ENCODE measurements around the gene KRT74.

KRT74 gene

DNA sequence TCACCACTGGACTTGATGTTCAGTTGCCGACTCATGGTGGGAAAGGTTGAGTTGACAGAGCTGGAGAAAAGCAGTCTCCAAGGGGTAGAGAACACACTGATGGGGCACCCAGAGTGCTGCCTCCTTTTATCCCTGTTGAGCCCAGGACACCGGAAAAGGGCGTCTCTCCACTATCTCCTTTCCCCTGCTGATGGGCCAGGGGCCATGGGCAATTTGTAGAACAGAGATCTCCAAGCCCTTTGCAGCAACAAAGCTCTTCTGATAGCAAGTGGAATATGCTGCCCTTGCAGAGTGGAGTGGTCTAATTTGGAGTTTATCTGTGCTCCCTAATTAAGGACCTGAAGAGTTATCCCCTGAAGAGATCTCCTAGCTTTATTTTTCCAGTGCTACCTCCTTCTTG, at the start of gene KRT74:
Gene KRT74, minus strand, starts transcription at position 101 of the 400 bp plus-strand sequence. Its CDS starts 66 bp downstream, at position 35.
- no peak for DNase-seq

DNA sequence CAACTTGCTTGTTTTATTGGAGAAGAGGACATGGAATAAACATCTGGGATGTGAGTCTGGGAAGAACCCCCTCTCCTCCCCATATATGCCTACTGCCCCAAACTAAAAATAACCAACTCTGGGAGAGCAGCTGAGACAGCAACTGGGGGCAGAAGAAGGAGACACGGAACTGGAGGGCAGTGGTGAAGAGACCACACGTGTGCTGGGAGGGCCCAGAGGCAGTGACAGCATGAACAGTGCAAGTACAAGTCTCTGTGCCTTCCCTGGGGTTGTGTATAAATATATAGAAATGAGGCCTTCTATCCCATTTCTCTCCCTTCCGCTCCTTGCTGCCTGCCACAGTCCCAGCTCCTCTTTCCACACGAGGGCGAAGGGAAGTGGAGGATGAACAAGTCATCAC, 48.7 kb upstream of the KRT74 start:
- peak; percentile 27 for DNase-seq

DNA sequence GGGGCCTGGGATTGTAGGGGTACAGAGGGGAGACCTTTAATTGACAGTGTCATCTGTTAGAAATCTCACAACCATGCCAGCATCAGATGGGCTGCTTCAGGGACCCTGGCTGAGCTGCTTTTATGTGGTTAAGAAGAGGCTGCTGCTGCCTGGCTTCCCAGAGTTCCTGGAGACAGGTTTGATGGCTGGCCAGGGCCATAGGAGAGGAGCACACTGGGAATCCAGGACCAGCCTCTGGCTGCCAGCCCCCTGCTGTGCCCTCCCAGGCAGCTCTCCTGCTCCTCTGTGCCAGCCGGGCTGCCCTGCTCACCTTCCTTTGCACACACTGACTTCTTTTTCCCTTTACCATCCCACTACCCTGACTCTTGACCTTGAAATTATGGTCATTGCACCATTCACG, 45.2 kb upstream of the KRT74 start:
- no peak for DNase-seq

DNA sequence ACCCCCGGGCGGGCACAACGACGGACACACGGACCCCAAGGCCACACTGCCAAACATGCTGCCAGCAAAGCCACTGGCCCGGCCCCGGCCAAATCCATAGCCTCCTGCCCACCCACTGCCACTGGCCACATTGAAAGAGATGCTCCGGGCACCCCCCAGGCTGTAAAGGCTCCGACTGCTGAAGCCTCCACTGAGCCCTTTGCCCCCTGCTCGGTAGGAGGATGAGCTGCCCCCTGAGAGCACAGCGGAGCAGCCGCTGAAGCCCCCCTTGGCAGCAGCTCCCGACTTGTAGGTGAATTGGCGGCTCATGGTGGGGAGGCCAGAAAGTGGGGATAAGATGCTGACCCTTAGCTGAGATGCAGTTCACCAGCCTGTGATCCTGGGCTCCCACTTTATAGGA, 44.6 kb upstream of the KRT74 start, which contains the start of gene KRT73:
Gene KRT73, minus strand, starts transcription at position 344 of the 400 bp plus-strand sequence. Its CDS starts 35 bp downstream, at position 309.
- no peak for DNase-seq

DNA sequence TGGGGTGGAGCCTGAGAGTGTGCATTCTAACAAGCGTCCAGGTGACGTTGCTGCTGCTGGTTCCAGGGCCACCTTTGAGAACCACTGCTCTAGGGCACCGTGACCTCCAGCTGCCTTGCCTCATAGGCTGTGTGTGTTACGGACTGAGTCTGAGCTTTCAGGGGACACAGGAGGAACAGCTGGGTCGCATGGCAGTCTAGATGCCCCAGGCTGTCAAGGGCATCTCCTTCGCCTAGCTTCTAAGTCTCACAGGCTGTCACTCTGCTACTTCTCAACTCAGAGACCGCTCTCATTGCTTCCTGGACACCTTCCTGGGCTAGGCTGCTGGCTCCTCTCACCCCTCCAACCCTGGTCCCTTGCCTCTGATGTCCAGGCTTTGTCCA, 43.8 kb upstream of the KRT74 start:
- no peak for DNase-seq

DNA sequence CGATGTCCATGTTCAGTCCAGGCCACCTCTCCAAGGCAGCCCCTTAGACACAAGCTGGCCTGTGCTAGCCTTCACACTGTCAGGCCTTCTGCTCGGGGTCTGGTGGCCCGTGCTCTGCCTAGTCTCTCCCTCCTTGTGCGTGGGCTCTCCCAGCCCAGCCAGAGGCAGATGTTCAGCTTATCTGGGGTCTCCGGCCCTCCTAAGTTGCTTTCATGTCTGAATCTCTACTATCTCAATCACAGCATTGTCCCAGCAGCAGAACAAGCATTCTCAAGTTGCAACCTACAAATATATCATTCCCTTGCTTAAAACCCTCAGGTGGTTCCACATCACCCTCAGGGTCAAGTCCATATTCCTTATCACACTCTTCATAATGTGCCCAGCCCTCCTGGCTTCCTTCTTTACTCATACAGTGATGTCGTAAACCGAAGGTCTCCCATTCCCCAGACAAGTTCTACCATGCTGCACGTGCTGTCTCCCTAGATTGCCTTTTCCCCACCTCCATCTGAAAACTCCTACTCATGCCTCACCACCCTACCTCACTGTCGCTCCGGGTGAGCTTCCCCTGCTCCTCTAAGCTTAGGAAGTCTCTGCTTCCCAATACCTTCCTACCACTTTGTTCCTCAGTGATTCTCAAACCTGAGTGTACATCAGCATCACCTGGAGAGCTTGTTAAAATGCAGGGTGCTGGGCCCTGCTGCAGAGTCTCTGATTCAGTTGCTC, 43.2 kb upstream of the KRT74 start:
- no peak for DNase-seq

DNA sequence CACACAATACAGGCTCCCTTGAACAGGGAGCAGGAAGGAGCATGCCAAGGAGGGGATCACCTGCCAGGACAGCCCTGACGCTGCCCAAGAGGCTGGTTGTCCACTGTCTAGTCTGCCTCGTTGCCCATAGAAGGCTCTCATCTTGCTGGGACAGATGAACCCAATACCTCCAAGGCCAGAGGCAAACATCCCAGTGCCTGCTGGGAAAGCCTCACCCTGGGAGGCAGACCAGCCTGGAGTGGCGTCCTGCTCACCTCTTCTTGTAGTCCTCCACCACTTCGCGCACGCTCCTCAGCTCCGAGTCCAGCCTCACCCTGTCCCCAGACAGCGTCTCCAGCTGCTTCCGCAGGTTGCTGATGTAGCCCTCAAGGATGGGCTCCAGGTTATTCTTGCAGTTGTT, 42.3 kb upstream of the KRT74 start:
- DNase-seq: no peak

DNA sequence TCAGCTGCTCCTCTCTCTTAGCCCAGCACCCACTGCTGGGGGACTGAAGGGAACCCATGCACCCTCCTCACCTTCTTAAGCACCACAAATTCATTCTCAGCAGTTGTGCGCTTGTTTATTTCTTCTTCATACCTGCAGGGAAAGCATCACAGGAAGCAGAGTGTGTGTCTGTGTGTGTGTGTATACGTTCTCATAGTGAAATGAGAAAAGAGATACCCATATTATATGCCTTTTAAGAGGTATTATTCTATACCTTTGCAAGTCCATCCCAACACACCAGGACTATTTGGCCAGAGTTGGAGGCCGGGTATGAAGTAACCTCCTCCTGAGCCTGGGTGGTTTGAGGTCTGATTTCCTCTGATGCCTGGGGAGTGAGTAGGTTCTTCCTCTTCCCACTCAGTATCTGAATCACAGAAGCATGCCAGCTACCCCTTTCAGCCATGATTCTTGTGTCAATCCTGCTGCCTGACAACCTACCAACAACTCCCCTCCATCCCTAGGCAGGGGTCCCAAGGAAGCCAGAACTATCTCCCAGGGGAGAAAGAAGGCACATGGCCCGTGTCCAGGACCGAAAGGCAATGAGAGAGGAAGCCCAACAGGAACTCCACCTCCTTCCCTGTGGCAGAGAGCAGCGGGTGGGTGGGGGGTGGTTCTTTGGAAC, 41.7 kb upstream of the KRT74 start:
- DNase-seq: peak; percentile 50

DNA sequence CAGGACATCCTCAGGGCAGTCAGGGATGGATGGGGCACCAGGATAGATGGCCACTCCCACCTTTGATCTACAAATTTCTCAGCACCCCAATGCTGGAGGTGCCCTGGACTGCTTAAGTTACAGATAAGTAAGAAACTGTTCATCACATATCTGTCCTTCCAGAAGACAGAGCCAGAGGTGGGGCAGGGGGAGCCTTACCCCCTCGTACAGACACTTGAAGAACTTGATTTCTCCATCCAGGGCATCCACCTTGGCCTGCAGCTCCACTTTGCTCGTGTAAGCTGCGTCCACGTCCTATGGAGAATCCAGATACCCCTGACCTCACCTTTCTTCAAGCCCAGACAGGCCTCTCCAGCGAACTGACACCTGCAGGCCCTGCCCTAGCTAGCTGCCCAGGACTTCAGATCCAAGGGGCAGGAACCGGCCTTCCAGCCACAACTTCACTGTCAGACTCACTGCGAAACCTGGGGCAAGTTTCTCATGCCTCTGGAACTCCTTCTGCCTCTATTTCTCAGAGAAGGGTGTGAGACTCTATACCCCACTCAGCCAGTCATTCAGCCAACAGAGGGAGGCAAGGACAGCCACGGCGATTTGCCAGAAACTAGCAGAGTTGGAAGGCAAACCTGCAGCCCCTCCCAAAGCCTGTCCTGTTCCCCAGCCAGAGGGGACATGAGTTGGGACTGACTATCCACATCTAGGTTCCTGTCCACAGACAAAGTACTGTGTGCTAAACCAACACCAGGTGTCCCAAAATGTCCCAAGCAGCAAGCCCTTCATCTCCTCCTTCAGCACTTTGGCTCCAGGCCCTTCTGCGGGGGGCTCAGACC, 41.0 kb upstream of the KRT74 start:
- DNase-seq: peak; percentile 50

DNA sequence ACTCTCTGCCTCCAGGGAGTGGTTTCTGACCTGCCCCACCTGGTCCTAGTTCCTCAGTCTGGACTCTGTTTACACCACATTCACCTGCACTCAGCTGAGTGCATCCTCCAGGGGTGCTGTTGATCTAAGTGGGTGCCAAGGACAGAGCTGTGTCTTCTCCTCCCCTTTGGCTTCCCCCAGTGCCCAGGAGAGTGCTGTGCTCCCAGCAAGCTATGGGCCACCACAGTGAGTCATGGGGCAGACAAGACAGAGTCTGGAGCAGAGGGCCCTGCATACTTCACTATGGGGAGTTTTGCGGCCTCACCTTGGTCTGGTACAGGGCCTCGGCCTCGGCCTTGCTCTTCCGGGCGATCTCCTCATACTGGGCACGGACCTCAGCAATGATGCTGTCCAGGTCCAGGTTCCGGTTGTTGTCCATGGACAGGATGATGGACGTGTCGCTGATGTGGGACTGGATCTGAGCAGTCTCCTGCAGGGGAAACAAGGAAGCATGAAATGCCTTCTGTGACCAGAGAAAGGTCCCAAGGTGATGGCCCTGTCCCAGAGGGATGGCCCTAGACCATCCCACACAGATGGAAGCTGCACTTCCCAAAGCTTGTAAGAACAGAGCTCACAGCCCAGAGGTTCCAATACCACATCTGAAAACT, 39.9 kb upstream of the KRT74 start:
- peak; percentile 47 for DNase-seq

DNA sequence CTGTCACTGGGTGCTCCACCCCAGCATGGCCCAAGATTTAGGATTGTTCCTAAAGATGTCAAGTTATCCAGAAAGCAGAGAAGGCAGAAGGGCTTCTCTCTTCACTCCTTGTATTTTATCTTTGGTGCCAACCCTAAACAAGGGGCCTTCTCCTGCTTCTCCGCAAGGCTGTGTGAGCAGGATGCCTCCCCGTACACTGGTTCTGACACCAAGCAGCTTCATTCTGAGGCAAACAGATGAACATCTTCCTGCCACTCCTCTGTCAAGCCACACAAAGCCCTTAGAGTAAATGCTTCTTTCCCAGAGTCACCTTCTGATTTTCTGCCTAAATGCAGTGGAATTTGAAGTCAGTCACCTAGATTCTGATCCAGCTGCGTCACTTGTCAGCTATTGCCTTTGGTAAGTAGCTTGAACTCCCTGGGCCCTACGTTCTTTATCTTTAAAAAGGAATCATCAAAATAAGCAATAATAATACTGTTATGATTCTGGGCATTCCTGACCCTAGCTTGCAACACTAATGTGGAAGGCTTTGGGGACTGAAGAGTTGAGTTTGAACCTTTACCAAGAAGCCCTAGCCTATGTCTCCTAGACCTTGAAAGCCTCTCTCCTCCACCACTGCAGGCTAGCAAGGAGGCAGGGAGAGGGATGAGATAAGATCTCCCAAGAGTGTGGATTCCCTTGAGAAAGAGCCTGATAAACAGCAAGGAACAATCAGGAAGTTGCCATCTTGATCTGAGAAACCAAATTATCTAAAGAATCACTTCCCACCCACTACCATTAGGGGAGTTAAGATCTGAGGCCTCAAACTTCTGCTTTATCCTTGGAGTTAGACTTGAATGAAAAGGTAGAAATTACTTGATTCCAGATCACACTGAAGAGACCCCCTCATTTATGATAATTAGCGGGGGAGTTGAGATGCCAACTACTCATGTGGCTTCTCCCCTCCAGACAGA, 39.1 kb upstream of the KRT74 start:
- DNase-seq: peak; percentile 38

DNA sequence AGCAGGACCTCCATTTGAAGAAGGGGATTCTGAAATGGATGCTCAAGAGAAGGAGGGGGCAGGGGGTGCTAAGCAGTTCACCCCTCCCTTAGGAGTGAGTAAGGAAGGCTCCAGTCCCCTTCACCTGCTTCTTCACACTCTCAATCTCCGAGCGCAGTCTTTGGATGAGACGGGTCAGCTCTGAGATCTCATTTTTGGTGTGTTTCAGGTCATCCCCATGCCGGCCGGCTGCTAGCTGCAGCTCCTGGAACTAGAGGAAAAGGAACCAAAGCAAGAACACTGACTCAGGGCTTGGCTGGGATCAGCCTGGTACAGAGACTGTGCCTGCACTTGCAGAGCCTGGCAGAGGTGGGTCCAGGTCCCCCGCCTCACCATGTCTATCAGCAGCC, 37.4 kb upstream of the KRT74 start:
- DNase-seq: peak; percentile 40

DNA sequence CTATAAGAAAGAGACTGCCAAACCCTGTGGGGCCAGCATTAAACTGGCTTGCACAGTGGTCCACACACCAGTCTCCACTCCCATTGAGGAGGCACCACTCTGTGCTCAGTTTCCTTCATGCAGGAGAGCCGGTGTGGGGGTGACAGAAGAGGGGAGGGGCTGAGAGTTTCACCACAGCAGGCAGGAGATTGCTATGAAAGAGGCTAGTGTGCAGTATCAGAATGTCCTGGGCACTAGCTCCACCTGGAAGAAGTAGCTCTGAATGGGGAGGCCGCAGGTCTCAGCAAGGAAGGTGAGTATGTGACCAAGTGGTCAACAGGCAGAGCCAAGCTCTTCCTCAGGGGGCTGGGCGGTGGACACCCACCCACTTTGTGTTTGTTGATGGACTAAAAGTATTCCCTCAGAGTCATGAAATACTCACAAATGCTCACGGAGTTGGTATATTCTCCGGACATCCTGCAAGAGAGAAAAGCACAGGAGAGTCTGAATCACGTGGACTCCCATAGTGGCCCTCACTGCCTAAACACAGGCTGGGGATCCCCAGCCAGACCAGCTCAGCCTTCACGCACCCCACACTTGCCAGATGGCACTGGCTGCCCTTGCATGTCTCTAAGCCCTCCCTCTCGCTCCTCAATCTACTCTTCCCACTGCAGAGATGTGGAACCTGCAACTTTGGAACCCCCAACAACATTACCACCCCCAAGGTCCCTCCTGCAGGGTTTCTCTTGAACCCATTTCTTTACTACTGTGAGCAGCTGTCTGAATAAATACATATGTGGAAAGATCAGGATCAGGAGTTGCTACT, 35.4 kb upstream of the KRT74 start:
- peak; percentile 45 for DNase-seq

DNA sequence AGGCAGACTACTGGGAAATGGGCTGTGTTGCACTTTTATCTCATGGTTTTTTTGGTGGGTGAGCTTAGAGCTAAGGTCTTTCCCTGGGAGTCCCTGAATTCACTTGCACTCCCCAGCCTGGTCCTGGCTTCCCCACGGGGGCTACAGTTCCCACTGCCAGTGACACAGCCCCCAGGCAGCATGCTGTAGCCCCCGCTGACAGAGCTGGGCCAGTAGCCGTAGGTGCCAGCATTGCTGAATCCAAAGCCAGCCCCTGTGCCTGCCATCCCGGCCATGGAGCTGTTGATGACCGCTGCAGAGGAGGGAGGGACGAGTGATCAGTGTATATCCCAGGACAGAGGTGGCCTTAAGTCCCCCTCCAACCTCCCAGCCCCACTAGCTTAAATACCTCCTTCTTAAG, 34.5 kb upstream of the KRT74 start:
- peak; percentile 53 for DNase-seq

DNA sequence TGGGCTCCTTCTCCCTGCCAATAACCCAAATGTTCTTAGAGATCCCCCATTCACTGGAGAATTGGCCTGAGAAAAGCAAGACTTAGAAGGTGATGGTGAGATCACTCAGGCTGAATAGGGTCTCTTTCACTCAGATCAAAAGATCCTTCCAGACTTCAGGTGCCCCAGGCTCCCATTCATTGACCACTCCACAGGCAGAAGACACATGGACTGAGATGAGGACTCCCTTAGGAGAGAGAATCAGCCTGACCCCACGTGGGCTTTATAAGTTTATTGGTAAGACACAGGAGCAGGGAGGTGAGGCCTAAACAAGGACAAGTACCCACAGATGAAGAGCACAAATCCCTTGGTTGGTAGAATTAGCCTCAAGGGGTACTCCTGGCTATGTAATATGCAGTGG, 33.7 kb upstream of the KRT74 start:
- peak; percentile 35 for DNase-seq

DNA sequence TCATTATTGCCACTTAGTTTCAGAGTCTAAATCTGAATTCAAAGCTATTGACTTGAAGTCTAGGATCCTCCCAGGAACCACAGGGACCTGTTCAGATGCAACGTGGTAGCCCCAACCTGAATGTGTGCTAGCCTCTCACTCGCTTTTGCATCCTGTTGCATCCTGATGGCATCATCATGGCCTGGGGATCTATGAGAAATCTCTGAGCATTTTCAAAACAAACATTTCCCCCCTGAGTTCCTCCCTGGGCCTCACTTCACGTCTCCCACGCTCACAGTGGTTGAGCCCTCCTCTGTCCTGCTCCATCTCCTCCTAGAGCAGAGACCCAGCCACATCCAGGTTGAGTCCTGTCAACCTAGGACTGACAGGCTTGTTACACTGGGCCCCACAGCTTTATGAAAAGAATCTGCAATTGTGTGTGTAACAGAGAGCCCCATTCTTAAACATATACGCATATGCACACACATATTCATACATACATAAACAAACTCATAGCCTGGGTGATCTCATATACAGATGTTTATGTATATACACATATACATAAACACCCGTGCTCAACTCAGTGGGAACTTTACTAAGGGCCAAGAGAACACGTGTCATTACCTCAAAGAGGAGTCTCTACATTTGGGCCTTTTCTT, 33.1 kb upstream of the KRT74 start:
- DNase-seq: peak; percentile 19

DNA sequence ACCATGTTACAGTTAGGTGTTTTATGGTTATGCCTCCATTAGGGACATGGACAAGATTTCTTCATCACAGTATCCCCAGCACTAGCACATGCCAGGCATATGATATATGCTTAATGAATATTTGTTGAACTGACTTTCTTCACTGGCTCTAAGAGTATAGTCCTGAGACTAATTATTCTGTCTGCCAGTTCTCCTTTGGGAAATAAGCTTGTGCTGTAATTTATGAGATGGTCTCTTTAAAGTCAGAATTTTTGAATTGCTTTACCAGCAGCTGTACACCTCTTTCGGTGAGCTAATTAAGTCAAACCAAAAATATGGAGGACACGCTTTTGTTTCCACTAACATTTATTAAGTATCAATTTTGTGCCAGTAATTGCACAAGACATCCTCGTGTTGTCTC, 32.5 kb upstream of the KRT74 start:
- no peak for DNase-seq

DNA sequence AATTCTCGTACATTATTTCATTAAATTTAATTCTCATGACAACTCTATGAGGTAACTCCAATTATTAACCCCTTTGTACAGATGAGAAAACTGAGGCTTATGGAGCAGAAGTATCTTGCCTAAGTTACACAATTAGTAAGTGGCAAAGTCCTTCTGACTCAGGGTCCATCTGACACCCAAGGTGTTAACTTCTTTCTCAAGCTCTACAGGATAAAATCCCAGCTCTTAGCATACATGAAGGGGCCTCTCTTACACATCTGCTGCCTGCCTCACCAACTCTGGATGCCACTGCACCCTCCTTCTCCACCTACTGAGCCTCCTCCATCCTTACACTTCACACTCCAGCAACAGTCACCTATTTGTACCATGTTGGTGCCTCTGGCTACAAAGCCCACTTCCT, 31.9 kb upstream of the KRT74 start:
- peak; percentile 28 for DNase-seq

DNA sequence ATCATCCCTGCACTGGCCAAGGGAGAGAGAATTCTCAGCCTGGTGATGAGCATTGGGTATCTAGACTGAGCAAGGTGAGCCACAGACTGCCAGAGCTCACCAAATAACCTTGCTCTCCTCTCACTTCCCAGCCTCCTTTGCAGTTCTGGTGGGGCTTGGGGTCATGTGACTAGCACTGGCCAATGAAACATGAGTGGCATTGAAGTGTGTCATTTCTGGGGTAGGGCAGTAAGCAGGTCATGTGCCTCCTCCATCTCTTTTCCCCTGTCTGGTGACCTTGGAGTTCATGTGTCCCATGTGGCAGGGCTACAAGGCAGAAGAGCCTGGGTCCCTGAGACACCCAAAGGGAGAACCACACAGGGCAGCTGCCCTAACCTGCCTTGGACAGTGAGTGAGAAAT, 31.2 kb upstream of the KRT74 start:
- DNase-seq: peak; percentile 43

DNA sequence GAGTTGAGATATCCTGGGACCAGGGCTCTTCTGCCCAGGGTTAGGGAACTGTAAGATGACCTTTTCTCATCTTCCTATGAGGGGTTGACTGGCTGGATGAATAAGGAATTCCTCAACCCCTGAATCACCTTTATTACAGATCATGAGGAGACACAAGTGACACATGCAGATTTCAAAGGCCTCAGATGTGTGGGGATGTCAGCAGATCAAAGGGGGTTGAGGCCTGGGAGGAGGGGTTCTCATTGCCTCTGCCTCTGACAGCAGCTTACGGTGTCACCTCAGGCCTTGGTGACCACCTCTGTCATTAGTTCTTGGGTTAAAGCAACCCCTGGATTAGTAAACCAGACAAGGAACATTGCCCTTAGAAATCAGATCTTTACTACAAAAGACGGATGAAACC, 29.7 kb upstream of the KRT74 start:
- peak; percentile 34 for DNase-seq

DNA sequence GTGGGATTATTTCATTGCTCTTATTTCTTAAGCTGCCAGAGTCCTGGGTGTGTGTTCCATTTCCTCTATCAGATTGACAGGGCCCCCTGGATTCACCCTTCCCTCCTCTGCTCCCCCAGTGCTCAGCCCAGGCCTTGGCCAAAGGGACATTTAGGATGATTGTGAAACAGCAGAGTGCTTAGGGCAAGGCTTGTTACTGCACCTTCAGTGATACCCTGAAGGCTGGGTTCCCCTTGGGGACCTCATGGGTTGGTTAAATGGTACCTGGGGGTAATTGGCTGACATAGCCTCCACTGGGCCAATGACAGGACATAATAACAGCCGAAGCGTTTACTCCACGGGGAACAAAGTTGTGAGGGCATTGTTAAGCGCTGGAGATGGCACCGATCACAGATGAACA, 28.9 kb upstream of the KRT74 start:
- peak; percentile 32 for DNase-seq
